HCT116 (cell line): Measurements from ENCODE around the gene PIK3C2A. TPM values are rescaled to one million over a fixed set of nuclear protein-coding genes. Genes with fewer than 3 reads are reported as not detected.

Experiments
- ATAC-seq: fragments of 200-7000 bp; cut with Tn5 transposase; 2 replicates; pipeline ENCODE4 v1.9.1; 2020; ENCODE audit warnings: mild to moderate bottlenecking, moderate library complexity
- BruUV-seq: library from RNA; stranded (reverse); fragments of 400-500 nt; replicated peaks from 2 replicates; lab custom pipeline; 2021; lab: Mats Ljungman, UMichigan
- CTCF ChIA-PET: fragments of 300-600 bp; sonication (Branson Sonifier 250); formaldehyde crosslinking; loops from one replicate; lab custom pipeline; 2021; ENCODE audit warnings: antibody characterized with exemption; lab: Charles Lee
- POLR2A ChIA-PET: fragments of 300-600, 350-600 bp; sonication (Branson Sonifier 250); formaldehyde crosslinking; loops from one replicate; lab custom pipeline; 2021; ENCODE audit warnings: antibody characterized with exemption; lab: Charles Lee
- RAD21 ChIA-PET, 2 experiments: fragments of 300-600 bp; sonication (Branson Sonifier 250); formaldehyde crosslinking; loops; one replicate each; lab custom pipeline; 2023; ENCODE audit warnings: low total read pairs in 2 of 2; ENCODE audit not compliant: uncharacterized antibody in 2 of 2, unreplicated experiment in 2 of 2, low non-redundant PET in 1 of 2; lab: Charles Lee
- DNase-seq: peaks from one replicate; pipeline ENCODE4 v3.0.0-alpha.2; 2010; ENCODE audit warnings: low read depth, low spot score
- H2AFZ ChIP-seq: fragments of 200-600 bp; shearing (Covaris generic), sonication (generic); 2 replicates; pipeline ENCODE4 v1.6.1; 2017; ENCODE audit warnings: low read depth, mixed run types, mixed read lengths, antibody characterized with exemption, low read length; ENCODE audit not compliant: poor library complexity, severe bottlenecking
- H3K27ac ChIP-seq: 2 replicates; pipeline ENCODE4 v1.5.1; 2012; ENCODE audit warnings: low read depth, low read length
- H3K27me3 ChIP-seq: fragments of 200-600 bp; sonication (generic); 2 replicates; pipeline ENCODE4 v1.6.1; 2016; ENCODE audit warnings: mixed run types, low read length, mixed read lengths; ENCODE audit not compliant: insufficient read depth
- H3K36me3 ChIP-seq, 2 experiments: fragments of 200-500 bp in 1 of 2; fragments of 200-600 bp in 1 of 2; sonication (Bioruptor generic) in 1 of 2; sonication (generic) in 1 of 2; 2 replicates each; pipeline versions ENCODE4 v1.5.1 to v1.6.1; 2014 to 2016; ENCODE audit warnings: low read length in 2 of 2, inconsistent platforms in 1 of 2, mixed read lengths in 1 of 2, mixed run types in 1 of 2; ENCODE audit not compliant: insufficient read depth in 2 of 2, control insufficient read depth in 1 of 2
- H3K4me1 ChIP-seq, 2 experiments: fragments of 200-600 bp in 1 of 2; sonication (generic) in 1 of 2; 2 replicates each; pipeline versions ENCODE4 v1.5.1 to v1.6.1; 2012 to 2017; ENCODE audit warnings: low read length in 2 of 2, inconsistent platforms in 1 of 2, mild to moderate bottlenecking in 1 of 2, mixed read lengths in 1 of 2, mixed run types in 1 of 2, moderate library complexity in 1 of 2; ENCODE audit not compliant: insufficient read depth in 2 of 2, control insufficient read depth in 1 of 2
- H3K4me2 ChIP-seq: fragments of 200-600 bp; sonication (generic); 2 replicates; pipeline ENCODE4 v1.6.1; 2017; ENCODE audit warnings: mixed run types, low read length, mixed read lengths
- H3K4me3 ChIP-seq, 2 experiments: fragments of 200-600 bp in 1 of 2; sonication (generic) in 1 of 2; replicated peaks in 1 of 2; 2 replicates each; pipeline ENCODE4 v1.5.1; 2011 to 2016; ENCODE audit warnings: low read length in 2 of 2, control low read depth in 1 of 2, low read depth in 1 of 2, mild to moderate bottlenecking in 1 of 2, mixed read lengths in 1 of 2, mixed run types in 1 of 2
- H3K79me2 ChIP-seq: fragments of 200-600 bp; sonication (generic); 2 replicates; pipeline ENCODE4 v1.6.1; 2017; ENCODE audit warnings: mild to moderate bottlenecking, mixed run types, low read length, moderate library complexity, mixed read lengths; ENCODE audit not compliant: insufficient read depth
- H3K9ac ChIP-seq: fragments of 200-600 bp; sonication (generic); 2 replicates; pipeline ENCODE4 v1.6.1; 2016; ENCODE audit warnings: low read length, mixed read lengths
- H3K9me2 ChIP-seq: fragments of 200-600 bp; sonication (generic), shearing (Covaris generic); 2 replicates; pipeline ENCODE4 v1.6.1; 2017; ENCODE audit warnings: mixed run types, mild to moderate bottlenecking, moderate library complexity; ENCODE audit not compliant: insufficient read depth
- H3K9me3 ChIP-seq, 2 experiments: fragments of 200-500 bp in 1 of 2; fragments of 200-600 bp in 1 of 2; sonication (Bioruptor generic) in 1 of 2; sonication (generic) in 1 of 2; 2 replicates each; pipeline ENCODE4 v1.6.1; 2014 to 2017; ENCODE audit warnings: low read length in 2 of 2, mixed read lengths in 2 of 2, inconsistent platforms in 1 of 2, low read depth in 1 of 2, mild to moderate bottlenecking in 1 of 2, mixed run types in 1 of 2, moderate library complexity in 1 of 2; ENCODE audit not compliant: control insufficient read depth in 1 of 2, insufficient read depth in 1 of 2
- H4K20me1 ChIP-seq: fragments of 200-600 bp; sonication (generic), shearing (Covaris generic); 2 replicates; pipeline ENCODE4 v1.6.1; 2017; ENCODE audit warnings: mixed run types, mild to moderate bottlenecking, moderate library complexity; ENCODE audit not compliant: insufficient read depth
- ZBTB33 ChIP-seq: IDR thresholded peaks from 2 replicates; pipeline ENCODE4 v1.6.1; 2011; ENCODE audit warnings: mild to moderate bottlenecking, low read length, moderate library complexity; ENCODE audit not compliant: insufficient replicate concordance; ENCODE audit errors: extremely low read depth
- intact Hi-C: fragments of 100-400 bp; cut with micrococcal nuclease; formaldehyde crosslinking; loops from 2 replicates; pipeline ENCODE4 v1.10.0; 2022
- total RNA-seq: library from RNA; stranded (reverse); gene quantifications from one replicate; pipeline ENCODE4 v1.2.1, GENCODE V29; 2021; ENCODE audit not compliant: unreplicated experiment

Gene PIK3C2A
- total RNA-seq, 1 experiment from 2014 or later: 51.6 TPM

GRCh38 chr11:17159441-17159840 lies 48.3 kb downstream of the PIK3C2A start:
- no TSS peak for BruUV-seq
- TF ChIP-seq ZBTB33: no peak
- TF ChIP-seq, all 23 proteins: peak for 0
- Histone ChIP-seq H3K4me2 (no peak overlapping the region), H3K79me2 (peaks cover 67% of the 10 kb centered on the region), H3K9me3 (no peaks in the 10 kb centered on the region), H3K27ac (no peak overlapping the region), H3K27me3 (no peaks in the 10 kb centered on the region), H3K4me3 (no peak overlapping the region), H3K9ac (no peak overlapping the region), H3K9me2 (no peaks in the 10 kb centered on the region), H3K36me3 (no peaks in the 10 kb centered on the region), H4K20me1 (no peaks in the 10 kb centered on the region), H3K4me1 (no peaks in the 10 kb centered on the region), H2AFZ (no peak overlapping the region)
- RAD21 ChIA-PET: no interaction called here
- POLR2A ChIA-PET: no interaction called here
- CTCF ChIA-PET: no interaction called here
- DNase-seq: no peak
- intact Hi-C loops: no loop called here
- ATAC-seq: no peak

Other genes with a start within 250 kb of the PIK3C2A start
- gene PLEKHA7, start 193.6 kb downstream of the PIK3C2A start, total RNA-seq: 7.2 TPM
- 1,312 TPM for gene RPS13, start 130.3 kb downstream of the PIK3C2A start, total RNA-seq
- gene NUCB2, start 68.8 kb upstream of the PIK3C2A start, total RNA-seq: 40.6 TPM
- 1.5 TPM for gene NCR3LG1, start 143.8 kb upstream of the PIK3C2A start, total RNA-seq
- gene KCNJ11, start 180.7 kb upstream of the PIK3C2A start, total RNA-seq: 7.5 TPM